Embryonic facial prominence (tissue), 1 donor: ENCODE data around the gene NFE2L3.
"Not testable (repeated sequence)": the region's sequence is repeated elsewhere in the genome, so short reads cannot be mapped to it uniquely, and the experiment has no call there.

Experiments used
- DNase-seq: peaks from one replicate; pipeline ENCODE4 v3.0.0-alpha.2; 2016; ENCODE audit errors: extremely low spot score

NFE2L3 gene

GRCh38 chr7:26147646-26148306 lies 4.2 kb upstream of the NFE2L3 start:
- DNase-seq = not testable (repeated sequence)

DNA sequence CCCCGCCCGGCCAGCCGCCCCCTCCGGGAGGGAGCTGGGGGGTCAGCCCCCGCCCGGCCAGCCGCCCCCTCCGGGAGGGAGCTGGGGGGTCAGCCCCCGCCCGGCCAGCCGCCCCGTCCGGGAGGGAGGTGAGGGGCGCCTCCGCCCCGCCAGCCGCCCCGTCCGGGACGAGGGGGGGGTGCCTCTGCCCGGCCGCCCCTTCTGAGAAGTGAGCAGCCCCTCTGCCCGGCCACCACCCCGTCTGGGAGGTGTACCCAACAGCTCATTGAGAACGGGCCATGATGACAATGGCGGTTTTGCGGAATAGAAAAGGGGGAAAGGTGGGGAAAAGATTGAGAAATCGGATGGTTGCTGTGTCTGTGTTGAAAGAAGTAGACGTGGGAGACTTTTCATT lies 3.7 kb upstream of the NFE2L3 start:
- not testable (repeated sequence) for DNase-seq

- DNase-seq = no peak
Measured at GRCh38 chr7:26149391-26149977, 2.5 kb upstream of the NFE2L3 start.

DNA sequence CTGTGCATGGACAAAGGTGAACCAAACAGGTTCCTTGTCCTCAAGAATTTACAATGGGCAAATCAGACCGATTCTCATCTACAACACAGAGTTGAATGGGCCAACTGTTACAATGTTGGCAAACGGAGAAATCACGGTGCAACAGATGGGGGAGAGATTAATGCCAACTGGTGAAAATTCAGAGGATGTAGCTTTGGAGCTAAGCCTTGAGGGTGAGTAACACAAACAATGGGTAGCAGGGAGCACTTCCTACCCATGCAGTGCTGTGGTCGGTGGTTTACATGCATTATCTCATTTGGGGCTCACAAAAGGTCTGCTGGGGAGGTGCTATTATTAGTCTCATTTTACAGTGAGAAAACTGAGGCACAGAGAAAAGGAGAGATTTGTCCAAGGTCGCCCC lies 902 bp upstream of the NFE2L3 start:
- DNase-seq = no peak

- DNase-seq = no peak
Measured at GRCh38 chr7:26151650-26151952, 397 bp upstream of the NFE2L3 start.

DNA sequence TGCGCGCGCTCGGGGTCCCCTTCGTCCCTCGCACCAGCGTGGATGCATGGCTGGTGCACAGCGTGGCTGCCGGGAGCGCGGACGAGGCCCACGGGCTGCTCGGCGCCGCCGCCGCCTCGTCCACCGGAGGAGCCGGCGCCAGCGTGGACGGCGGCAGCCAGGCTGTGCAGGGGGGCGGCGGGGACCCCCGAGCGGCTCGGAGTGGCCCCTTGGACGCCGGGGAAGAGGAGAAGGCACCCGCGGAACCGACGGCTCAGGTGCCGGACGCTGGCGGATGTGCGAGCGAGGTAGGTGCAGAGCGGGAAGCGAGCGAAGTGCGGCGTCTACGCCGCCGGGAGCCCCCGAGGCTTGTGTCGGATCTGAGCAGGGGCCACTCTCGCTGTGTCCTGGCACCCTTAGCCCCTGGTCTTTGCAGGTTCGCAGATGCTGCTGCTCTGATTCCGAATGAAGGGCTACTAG lies 813 bp downstream of the NFE2L3 start:
- not testable (repeated sequence) for DNase-seq

GRCh38 chr7:26153241-26153822 lies 1.3 kb downstream of the NFE2L3 start:
- DNase-seq = no peak

DNA sequence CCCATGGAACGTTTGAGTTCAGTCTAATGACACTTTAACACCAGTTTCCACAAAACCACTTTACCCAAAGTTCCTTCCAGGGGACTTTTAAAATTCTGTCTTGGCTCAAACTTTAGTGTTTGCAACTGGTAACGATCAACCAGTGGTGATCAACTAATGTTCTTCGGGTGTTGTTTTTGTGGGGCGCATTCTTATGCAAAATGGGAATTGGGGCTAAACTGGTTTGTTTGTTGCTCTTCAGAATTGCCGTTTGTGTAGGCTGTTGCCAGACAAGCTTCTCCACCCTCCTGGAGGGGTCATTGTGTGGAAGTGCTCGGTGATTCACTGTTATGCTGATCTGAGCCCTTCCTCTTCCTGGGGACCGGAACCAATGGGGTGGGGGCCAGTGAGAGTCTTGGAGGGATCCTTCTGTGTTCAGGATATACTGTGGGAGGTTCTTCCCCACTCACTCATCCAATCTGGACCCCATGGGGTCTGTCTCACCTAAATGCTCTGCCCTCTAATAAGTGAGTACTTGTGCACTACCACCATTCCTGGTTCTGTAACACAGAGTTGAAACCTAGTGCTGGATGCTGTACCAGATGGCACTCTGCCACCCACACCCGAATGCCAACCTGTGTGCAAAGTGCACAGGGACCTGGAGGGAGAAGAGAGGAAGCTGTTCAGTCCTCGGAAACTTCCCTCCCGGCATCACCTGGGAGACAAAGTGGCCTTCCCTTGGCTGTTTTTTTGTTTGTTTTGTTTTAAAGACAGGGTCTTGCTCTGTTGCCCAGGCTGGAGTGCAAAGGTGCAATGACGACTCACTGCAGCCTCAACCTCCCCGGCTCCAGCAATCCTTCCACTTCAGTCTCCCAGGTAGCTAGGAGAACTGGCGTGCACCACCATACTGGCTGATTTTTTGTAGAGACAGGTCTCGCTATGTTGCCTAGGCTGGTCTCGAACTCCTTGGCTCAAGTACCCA lies 2.1 kb downstream of the NFE2L3 start:
- no peak for DNase-seq

DNA sequence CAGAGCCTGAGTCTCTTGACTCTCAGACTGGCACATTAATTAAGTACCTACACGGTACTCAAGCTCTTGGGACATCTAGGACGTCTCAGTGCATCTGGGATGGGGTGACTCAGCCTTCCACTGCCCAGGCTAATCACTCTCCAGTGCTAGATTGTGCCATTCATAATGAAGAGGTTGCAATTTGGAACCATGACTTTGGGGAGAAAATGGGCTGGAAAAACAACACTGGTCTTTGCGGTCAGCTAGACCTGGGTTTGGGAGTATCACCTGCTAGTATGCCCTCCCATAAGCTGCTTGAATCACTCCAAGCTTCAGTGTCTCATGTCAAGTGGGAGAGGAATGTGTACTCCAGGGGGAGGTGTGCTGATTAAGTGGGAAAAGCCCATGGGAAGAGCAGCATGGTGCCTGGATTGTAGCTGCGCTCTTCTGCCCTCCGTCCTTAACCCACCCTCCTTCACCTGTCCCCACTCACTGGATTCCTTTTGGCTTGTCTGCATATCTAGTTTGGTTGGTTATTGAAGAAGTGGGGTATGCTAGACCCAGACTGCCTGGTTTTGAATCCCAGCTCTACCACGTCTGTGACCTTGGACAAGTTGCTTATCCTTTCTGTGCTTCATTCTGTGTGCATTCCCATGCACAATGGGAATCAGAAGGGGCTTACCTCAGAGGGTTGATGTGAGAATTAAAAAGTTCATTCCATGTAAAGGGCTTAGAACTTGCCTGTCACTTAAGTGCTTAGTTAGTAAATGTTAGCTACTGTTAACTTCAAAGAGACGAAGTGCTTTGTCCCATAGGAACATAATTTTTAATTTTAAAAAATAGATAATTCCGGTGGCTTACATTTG lies 3.8 kb downstream of the NFE2L3 start:
- DNase-seq = no peak

GRCh38 chr7:26156451-26157420 lies 4.7 kb downstream of the NFE2L3 start:
- no peak for DNase-seq

GRCh38 chr7:26157520-26158105 lies 5.6 kb downstream of the NFE2L3 start:
- no peak for DNase-seq

GRCh38 chr7:26159243-26159642 lies 7.2 kb downstream of the NFE2L3 start:
- DNase-seq = no peak

DNA sequence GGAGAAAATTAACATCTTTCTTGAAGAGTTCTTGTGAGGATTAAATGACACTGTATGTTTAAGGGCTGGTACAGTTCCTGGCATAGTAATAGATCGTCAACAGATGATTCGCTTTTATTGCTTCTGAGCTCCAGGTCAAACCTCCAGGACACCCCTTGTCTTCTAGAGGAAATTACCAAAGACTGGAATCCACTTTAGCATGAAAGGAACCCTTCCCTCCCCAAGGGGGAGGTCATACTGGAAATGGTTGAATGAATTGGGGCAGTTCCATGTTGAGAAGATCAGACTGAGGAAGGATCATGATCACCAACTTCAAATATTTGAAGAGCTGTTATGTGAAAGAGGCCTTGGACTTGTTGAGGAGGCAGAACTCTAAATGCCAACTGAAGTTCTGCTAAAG lies 8.9 kb downstream of the NFE2L3 start:
- DNase-seq = no peak

DNA sequence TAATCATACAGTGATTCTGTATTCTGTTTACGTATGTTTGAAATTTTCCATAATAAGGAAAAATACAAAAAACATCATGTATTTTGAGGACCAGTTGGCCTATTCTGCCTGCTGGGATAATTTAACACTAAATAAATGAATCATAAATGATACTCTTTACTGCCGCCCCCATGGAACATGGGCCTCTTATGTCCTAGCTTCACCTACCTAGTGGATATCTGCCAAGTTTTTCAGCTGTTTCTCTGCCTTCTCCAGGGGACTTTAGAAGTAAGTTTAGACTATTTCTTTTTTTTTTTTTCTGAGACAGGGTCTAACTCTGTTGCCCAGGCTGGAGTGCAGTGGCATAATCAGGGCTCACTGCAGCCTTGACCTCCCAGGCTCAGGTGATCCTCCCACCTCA lies 10.4 kb downstream of the NFE2L3 start:
- no peak for DNase-seq

DNA sequence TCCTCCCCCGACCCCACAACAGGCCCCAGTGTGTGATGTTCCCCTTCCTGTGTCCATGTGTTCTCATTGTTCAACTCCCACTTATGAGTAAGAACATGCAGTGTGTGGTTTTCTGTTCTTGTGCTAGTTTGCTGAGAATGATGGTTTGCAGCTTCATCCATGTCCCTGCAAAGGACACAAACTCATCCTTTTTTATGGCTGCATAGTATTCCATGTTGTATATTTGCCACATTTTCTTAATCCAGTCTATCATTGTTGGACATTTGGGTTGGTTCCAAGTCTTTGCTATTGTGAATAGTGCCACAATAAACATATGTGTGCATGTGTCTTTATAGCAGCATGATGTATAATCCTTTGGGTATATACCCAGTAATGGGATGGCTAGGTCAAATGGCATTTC lies 11.8 kb downstream of the NFE2L3 start:
- not testable (repeated sequence) for DNase-seq

DNA sequence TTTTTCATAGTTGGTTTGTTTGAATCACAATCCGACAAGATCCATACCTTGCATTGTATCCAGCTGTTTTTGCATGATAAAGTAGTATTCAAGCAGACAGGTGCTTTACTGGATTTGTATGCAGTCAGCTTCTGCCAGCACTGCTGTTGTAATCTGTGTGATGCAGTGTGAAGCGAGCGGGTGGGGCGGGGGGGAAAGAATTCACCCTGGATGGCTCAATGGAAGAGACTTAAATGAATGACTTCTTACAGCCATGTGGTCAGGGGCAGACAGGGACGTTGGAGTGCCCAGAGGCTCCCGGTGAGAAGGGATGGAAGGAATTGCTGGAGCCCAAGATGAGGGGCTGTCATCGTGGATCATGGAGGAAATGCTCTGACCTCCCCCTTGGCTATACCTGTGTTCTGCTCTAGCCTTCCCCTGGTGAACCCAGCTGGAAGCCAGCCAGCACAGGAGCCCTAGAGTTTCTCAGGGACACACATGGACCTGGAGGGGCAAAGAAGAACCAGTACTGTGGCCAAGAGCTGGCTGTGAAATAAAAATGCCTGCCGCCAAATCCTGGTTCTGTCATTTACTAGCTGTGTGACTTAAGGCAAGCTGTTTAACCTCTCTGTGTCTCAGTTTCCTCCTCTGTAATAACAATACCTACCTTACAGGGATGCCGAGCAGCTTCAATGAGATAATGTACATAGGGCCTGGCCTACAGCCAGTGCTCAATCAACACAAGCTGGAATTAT lies 14.1 kb downstream of the NFE2L3 start:
- no peak for DNase-seq

DNA sequence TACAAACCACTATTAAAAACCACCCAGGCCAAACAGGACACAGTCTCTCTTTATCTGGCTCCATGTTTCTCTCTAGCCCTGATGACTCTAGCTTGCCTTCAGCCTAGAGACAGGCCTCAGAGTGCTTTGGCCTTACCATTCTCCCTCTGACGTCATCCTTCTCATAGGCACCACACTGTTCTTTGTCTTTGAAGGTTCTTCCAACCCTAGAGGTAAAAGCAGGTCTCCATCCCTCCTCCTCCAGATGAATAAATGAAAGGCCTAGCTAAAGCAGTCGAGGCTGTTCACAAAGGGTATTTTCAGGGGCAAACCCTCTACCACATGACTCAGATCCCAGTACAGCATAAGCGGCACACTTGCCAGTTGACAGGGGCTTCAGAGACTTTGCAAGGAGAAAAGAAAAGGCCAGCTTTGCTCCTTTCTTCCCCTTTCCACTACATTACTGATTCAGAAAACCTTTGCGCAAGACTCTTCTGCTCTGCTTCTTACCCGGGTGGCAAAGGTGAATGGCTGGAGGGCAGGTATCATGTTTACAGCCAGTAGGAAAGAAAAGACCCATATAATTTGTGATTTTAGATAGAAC lies 14.8 kb downstream of the NFE2L3 start:
- no peak for DNase-seq

DNA sequence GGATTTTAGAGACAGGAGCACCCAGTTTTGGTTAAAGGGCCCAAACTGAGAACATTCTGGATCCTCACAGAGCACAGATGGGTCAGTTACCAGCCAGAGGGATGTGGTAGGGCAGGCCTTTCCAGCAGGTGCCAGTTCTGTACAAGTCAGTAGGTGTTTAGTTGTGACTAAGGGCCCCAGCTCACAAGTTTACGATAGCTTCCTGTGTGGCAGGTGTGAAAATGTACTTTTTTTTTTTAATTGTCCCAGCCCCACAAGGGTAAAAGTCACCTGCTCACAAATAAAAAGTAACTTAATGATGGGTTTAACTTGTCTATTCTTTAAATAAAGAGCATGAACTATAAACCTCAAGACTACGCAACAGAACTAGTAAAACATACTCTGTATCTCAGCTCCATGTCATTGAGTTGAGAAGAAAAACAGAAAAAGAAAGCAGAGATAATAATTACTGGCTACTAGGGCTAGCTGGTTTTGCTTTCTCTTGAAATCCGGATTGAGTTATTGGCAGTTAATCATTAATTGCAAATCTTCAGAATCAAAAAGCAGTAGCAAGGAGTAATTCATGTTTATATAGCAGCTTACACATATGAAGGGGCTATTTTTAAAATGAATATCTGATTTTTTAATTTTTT lies 15.4 kb downstream of the NFE2L3 start:
- DNase-seq = no peak
